DOHH2 (cell line): Measurements from ENCODE around the gene KREMEN1.

Source experiments
- H3F3A ChIP-seq: fragments of 200-600 bp; sonication (generic), shearing (Covaris generic); 2 replicates; pipeline ENCODE4 v1.6.0; 2016; ENCODE audit warnings: antibody characterized with exemption, mild to moderate bottlenecking; ENCODE audit not compliant: control insufficient read depth, insufficient read depth
- H3K27ac ChIP-seq: fragments of 200-600 bp; sonication (generic); 2 replicates; pipeline ENCODE4 v1.5.1; 2014; ENCODE audit warnings: low read depth, mild to moderate bottlenecking, low read length, moderate library complexity
- H3K27me3 ChIP-seq: fragments of 200-600 bp; sonication (generic); 2 replicates; pipeline ENCODE4 v1.6.1; 2014; ENCODE audit warnings: mild to moderate bottlenecking, low read length, mixed read lengths; ENCODE audit not compliant: control insufficient read depth
- H3K36me3 ChIP-seq: fragments of 200-600 bp; sonication (generic); 2 replicates; pipeline ENCODE4 v1.6.1; 2014; ENCODE audit warnings: mild to moderate bottlenecking, low read length, moderate library complexity, mixed read lengths; ENCODE audit not compliant: control insufficient read depth
- H3K4me1 ChIP-seq: fragments of 200-600 bp; sonication (generic); 2 replicates; pipeline ENCODE4 v1.6.1; 2014; ENCODE audit warnings: mild to moderate bottlenecking, low read length, mixed read lengths; ENCODE audit not compliant: control insufficient read depth
- H3K4me2 ChIP-seq: fragments of 200-600 bp; sonication (generic); 2 replicates; pipeline ENCODE4 v1.6.0; 2014; ENCODE audit warnings: mild to moderate bottlenecking, low read length, moderate library complexity
- H3K4me3 ChIP-seq: fragments of 200-600 bp; sonication (generic); 2 replicates; pipeline ENCODE4 v1.5.1; 2014; ENCODE audit warnings: mild to moderate bottlenecking, low read length, mixed read lengths
- H3K79me2 ChIP-seq: fragments of 200-600 bp; sonication (generic); 2 replicates; pipeline ENCODE4 v1.6.1; 2014; ENCODE audit warnings: mild to moderate bottlenecking, low read length, mixed read lengths; ENCODE audit not compliant: control insufficient read depth
- H3K9me2 ChIP-seq: fragments of 200-600 bp; sonication (generic); replicated peaks from 2 replicates; pipeline ENCODE4 v1.6.1; 2014; ENCODE audit warnings: mild to moderate bottlenecking, low read length, mixed read lengths; ENCODE audit not compliant: control insufficient read depth
- H3K9me3 ChIP-seq: fragments of 200-600 bp; sonication (generic); 2 replicates; pipeline ENCODE4 v1.6.1; 2014; ENCODE audit warnings: antibody characterized with exemption, low read length, mixed read lengths; ENCODE audit not compliant: control insufficient read depth, insufficient read depth
- H4K20me1 ChIP-seq: fragments of 200-600 bp; sonication (generic); 2 replicates; pipeline ENCODE4 v1.6.0; 2014; ENCODE audit warnings: low read depth, mild to moderate bottlenecking, antibody characterized with exemption, low read length, moderate library complexity; ENCODE audit not compliant: control insufficient read depth, insufficient read depth
- EZH2phosphoT487 ChIP-seq: fragments of 200-600 bp; sonication (generic); IDR thresholded peaks from 2 replicates; pipeline ENCODE4 v1.6.1; 2017; ENCODE audit warnings: borderline replicate concordance, mild to moderate bottlenecking, antibody characterized with exemption, low read length, moderate library complexity, mixed read lengths
- TF ChIP-seq, protein P1 (sequence below): fragments of 200-600 bp; sonication (generic); IDR thresholded peaks from one replicate; pipeline ENCODE4 v1.5.1; 2014; ENCODE audit warnings: antibody characterized with exemption, mild to moderate bottlenecking, low read depth, low read length; ENCODE audit not compliant: poor library complexity, severe bottlenecking

The KREMEN1 gene

DNA sequence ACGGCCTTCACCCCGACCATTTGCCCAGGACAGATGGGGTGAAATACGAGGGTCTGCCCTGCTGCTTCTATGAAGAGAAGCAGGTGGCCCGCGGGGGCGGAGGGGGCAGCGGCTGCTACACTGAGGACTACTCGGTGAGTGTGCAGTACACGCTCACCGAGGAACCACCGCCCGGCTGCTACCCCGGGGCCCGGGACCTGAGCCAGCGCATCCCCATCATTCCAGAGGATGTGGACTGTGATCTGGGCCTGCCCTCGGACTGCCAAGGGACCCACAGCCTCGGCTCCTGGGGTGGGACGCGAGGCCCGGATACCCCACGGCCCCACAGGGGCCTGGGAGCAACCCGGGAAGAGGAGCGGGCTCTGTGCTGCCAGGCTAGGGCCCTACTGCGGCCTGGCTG, 22.4 kb upstream of the KREMEN1 start:
- Histone ChIP-seq H3K4me1 (no peaks in the 10 kb centered on the region), H3K79me2 (no peaks in the 10 kb centered on the region), H3K9me2 (no peaks in the 10 kb centered on the region), H3K9me3 (no peaks in the 10 kb centered on the region), H3K27me3 (no peaks in the 10 kb centered on the region), H3K4me3 (no peak overlapping the region), H3K36me3 (no peaks in the 10 kb centered on the region), H3F3A (no peaks in the 10 kb centered on the region), H4K20me1 (no peaks in the 10 kb centered on the region), H3K4me2 (no peak overlapping the region), H3K27ac (no peak overlapping the region)
- no peak for TF ChIP-seq EZH2phosphoT487
- TF ChIP-seq, protein P1, sequence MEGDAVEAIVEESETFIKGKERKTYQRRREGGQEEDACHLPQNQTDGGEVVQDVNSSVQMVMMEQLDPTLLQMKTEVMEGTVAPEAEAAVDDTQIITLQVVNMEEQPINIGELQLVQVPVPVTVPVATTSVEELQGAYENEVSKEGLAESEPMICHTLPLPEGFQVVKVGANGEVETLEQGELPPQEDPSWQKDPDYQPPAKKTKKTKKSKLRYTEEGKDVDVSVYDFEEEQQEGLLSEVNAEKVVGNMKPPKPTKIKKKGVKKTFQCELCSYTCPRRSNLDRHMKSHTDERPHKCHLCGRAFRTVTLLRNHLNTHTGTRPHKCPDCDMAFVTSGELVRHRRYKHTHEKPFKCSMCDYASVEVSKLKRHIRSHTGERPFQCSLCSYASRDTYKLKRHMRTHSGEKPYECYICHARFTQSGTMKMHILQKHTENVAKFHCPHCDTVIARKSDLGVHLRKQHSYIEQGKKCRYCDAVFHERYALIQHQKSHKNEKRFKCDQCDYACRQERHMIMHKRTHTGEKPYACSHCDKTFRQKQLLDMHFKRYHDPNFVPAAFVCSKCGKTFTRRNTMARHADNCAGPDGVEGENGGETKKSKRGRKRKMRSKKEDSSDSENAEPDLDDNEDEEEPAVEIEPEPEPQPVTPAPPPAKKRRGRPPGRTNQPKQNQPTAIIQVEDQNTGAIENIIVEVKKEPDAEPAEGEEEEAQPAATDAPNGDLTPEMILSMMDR, result no peak

DNA sequence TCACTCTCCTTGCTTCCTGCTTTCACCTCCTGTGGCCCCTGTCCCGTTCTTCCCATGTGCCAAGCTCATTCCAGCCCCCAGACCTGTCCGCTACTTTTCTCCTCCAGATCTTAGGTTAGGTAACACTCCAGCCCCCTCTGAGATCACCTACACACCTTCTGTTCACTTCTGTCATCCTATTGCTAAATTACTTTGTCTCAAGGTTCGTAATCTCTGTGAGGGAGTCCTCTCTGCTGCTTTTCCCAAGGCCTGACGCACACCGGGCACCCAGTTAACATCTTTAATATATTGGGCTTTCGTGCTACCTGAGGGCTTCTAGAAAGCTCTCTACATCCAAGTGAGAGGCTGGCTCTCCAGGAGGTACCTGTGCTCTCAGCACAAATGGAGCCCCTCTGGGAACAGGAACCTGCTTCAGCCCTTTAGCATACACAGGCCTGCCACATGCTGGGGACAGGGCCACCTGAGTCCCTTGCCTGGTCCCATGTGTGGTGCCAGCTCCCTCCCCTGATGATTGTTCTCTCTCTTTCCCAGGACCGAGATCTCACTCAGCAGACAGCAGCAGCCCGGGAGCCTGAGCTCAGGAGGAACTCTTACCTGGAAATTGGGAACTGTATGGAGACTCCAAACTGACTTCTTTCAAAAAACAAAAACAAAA, 19.7 kb upstream of the KREMEN1 start:
- Histone ChIP-seq H3K9me2 (no peaks in the 10 kb centered on the region), H3K9me3 (no peaks in the 10 kb centered on the region), H4K20me1 (no peaks in the 10 kb centered on the region), H3K27me3 (no peaks in the 10 kb centered on the region), H3K79me2 (no peaks in the 10 kb centered on the region), H3K4me1 (no peaks in the 10 kb centered on the region), H3F3A (no peaks in the 10 kb centered on the region), H3K36me3 (no peaks in the 10 kb centered on the region), H3K4me2 (no peak overlapping the region), H3K27ac (no peak overlapping the region), H3K4me3 (no peak overlapping the region)
- TF ChIP-seq, protein P1, result no peak
- no peak for TF ChIP-seq EZH2phosphoT487

DNA sequence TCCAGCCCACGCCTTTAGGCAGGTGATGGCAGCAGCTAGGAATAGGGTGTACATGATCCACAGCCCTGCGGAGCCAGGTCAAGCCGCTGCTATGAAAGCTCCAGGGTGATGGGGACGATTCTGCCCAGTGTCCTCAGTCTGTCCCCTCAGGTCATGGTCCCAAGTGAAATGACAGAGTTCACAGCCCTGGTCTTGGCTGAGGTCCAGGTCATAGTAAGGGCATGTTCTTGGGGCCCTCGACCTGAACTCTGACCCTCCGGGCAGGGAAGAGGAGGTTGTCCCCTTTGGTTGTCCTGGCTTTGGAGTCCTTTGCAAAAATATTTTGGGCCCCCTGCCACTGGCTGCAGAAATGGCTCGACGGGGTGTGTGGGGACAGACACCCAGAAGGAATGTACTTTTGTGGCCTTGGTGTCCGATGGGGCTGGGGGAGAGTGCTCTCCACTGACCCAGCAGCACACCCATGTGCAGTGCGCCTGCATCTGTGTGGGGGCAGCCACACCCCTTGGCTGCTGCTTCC, 18.5 kb upstream of the KREMEN1 start:
- H3K36me3 ChIP-seq, result no peaks in the 10 kb centered on the region
- no peak overlapping the region for H3K4me2 ChIP-seq
- H3K79me2 ChIP-seq, result no peaks in the 10 kb centered on the region
- no peak overlapping the region for H3K4me3 ChIP-seq
- no peaks in the 10 kb centered on the region for H3K9me3 ChIP-seq
- H3K27me3 ChIP-seq, result no peaks in the 10 kb centered on the region
- no peaks in the 10 kb centered on the region for H3K4me1 ChIP-seq
- H3F3A ChIP-seq, result no peaks in the 10 kb centered on the region
- TF ChIP-seq EZH2phosphoT487, result no peak
- TF ChIP-seq, protein P1, result no peak
- no peak overlapping the region for H3K27ac ChIP-seq
- H4K20me1 ChIP-seq, result no peaks in the 10 kb centered on the region
- H3K9me2 ChIP-seq, result no peaks in the 10 kb centered on the region
